Measurements from ENCODE around the gene OPCML.

DNA sequence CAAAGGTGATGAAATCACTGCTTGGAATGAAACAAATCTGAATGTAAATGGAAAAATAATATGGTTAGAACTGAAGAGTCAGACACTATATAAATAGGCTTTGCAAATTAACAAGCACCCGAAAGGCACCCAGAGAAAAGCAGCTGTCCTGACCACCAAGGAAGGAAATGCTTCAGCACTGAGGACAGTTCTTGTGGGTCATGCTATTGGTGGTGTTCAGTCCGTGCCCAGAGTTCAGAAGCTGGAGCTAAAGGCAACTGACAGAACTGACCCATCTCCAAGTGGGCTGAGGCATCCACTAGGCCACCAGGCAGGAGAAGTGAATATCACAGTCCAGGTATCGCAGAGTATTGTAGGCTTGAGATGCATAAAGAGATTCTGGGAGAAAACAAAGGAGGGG is 208.9 kb downstream of the OPCML start:
- TF ChIP-seq POLR2AphosphoS5 (IDR thresholded peaks at IDR 0.05; ENCODE audit: insufficient read depth in 1 of 2, low read depth in 1 of 2) (no peak), POLR2A (IDR thresholded peaks at IDR 0.05) (no peak)
- TF ChIP-seq, protein P1, sequence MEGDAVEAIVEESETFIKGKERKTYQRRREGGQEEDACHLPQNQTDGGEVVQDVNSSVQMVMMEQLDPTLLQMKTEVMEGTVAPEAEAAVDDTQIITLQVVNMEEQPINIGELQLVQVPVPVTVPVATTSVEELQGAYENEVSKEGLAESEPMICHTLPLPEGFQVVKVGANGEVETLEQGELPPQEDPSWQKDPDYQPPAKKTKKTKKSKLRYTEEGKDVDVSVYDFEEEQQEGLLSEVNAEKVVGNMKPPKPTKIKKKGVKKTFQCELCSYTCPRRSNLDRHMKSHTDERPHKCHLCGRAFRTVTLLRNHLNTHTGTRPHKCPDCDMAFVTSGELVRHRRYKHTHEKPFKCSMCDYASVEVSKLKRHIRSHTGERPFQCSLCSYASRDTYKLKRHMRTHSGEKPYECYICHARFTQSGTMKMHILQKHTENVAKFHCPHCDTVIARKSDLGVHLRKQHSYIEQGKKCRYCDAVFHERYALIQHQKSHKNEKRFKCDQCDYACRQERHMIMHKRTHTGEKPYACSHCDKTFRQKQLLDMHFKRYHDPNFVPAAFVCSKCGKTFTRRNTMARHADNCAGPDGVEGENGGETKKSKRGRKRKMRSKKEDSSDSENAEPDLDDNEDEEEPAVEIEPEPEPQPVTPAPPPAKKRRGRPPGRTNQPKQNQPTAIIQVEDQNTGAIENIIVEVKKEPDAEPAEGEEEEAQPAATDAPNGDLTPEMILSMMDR (IDR thresholded peaks at IDR 0.05), result no peak

Data from vagina (tissue), 2 donors.